HG03097 (cell line): ENCODE results near the gene RPS24.

Experiments used
- ATAC-seq: cut with Tn5 transposase; IDR thresholded peaks from one replicate; pipeline ENCODE4 v1.9.1; 2021; ENCODE audit not compliant: unreplicated experiment, low FRiP score

The RPS24 gene

GRCh38 chr10:78081292-78081691 is 47.6 kb downstream of the RPS24 start:
- ATAC-seq: no peak

DNA sequence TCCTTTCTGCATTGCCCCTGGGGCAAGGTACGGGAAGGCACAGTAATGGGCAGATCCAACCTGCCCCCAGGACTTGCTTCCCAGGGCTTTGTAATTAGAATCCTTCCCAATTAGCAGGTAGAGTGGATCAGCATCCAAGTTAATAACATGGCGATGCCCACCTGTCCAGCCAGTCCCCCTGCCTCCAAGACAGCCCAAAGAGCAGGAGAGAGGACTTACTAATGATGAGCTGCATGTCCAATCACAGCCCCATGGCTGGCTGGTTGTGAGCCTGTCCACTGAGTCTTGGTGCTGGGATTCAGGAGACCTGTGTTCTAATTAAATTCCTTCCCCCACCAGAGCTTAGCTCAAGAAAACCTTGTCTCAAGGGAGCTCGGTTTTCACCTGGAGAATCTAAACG is 49.0 kb downstream of the RPS24 start:
- ATAC-seq: no peak
